ENCODE measurements around the gene TAPBPL. TPM values are rescaled to one million over a fixed set of nuclear protein-coding genes. Genes with fewer than 3 reads are reported as not detected.
"Not testable (repeated sequence)": the region's sequence is repeated elsewhere in the genome, so short reads cannot be mapped to it uniquely, and the experiment has no call there.

The TAPBPL gene, protein sequence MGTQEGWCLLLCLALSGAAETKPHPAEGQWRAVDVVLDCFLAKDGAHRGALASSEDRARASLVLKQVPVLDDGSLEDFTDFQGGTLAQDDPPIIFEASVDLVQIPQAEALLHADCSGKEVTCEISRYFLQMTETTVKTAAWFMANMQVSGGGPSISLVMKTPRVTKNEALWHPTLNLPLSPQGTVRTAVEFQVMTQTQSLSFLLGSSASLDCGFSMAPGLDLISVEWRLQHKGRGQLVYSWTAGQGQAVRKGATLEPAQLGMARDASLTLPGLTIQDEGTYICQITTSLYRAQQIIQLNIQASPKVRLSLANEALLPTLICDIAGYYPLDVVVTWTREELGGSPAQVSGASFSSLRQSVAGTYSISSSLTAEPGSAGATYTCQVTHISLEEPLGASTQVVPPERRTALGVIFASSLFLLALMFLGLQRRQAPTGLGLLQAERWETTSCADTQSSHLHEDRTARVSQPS
- 23.5 TPM for total RNA-seq

DNA sequence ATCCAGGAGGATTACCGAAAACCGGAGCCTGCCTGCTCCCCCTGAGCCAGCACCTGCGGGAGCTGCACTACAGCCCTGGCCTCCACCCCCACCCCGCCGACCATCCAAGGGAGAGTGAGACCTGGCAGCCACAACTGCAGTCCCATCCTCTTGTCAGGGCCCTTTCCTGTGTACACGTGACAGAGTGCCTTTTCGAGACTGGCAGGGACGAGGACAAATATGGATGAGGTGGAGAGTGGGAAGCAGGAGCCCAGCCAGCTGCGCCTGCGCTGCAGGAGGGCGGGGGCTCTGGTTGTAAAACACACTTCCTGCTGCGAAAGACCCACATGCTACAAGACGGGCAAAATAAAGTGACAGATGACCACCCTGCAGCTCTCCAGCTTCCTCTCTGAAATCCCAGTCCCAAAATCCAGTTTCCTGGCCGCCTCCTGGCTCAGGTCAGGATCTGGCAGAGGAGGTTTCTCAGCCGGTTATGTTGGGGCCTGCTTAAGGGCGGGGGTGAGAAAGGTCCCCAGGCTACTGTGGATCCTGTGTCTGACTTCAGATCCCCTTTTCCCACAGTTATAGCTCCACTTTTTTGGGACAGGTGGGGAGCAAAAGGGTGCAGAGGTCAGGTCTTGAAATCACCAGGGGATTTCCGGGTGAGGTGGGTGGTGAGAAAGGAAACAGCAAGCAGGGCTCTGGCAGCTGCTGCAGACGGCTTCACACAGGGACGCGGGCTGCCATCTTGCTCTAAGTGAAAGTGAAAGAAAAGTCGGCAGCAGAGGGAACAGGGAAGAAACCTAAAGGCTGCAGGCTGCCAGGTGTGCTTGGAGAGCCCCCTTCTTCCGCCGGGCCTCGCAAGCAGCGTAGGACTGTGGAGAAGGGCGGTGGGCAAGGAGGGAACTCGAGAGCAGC, at the start of gene TAPBPL:
Gene TAPBPL, plus strand, starts transcription at position 695 of the 897 bp plus-strand sequence. CDS start 207 bp downstream, outside the sequence.
- DNase-seq (ENCODE audit: low spot score) (peak; percentile 90), ATAC-seq (peak; percentile 96)
- intact Hi-C loops (cut with DNase I) = no loop called here

DNA sequence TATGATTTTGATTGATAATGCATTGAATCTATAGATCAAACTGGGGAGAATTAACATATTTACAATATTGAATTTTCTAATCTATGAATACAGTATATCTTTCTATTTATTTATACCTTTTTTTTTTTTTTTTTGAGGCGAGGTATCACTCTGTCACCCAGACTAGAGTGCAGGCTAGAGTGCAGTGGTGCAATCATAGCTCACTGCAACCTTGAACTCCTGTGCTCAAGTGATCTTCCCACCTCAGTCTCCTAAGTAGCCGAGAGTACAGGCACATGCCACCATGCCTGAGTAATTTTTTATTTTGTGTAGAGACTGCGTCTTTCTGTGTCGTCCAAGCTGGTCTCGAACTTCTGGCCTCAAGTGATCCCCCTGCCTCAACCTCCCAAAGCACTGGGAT, 47.5 kb upstream of the TAPBPL start:
- intact Hi-C loops (cut with DNase I) = no loop called here
- ATAC-seq (no peak), DNase-seq (ENCODE audit: low spot score) (no peak)

DNA sequence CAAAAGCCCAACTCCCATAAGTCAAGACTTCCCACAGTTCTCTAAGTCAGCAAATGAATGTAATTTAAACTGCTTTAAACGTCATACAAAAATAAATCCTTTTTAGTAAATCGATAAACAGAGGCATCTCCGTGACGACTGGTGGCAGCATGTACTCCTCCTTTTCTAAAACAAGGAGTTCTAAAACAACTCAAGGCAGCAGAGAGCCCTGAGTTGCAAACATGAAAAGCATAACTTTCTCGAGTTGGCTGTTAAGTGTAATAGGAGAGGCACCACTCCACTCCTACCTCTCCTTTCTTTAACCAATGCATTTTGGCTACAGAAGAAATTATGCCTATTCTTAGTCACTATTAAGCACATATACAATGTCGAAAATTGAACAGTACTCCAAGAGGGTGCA, 45.9 kb upstream of the TAPBPL start:
- DNase-seq (ENCODE audit: low spot score) = no peak
- no peak for ATAC-seq
- intact Hi-C loops (cut with DNase I) = no loop called here

DNA sequence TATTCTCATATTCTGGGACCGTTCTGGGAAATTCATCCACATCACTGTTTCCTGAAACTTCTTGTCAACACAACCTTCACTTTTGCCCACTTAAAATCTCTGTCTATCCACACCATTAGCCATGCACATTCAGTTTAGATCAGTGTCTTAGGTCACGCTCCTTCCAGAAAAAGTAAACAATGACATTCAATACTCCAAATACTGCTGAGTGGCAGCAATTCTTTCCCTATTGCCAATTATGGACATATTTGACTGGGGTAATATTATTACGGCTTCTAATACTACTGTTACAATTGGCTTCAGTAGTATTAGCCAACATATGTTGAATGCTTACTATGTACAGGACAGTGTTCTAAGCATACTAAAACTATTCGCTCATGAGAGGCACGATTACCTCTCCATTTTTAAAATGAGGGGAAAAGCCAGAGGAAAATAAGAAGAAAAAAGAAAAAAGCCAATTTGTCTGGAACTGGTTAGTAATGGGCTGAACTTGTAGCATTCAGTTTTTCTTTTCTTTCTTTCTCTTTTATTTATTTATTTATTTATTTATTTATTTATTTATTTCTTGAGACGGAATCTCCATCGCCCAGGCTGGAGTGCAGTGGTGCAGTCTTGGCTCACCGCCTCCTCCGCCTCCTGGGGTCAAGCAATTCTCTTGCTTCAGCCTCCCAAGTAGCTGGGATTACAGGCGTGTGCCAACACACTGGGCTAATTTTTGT, 44.4 kb upstream of the TAPBPL start:
- intact Hi-C loops (cut with DNase I) = no loop called here
- DNase-seq (ENCODE audit: low spot score) (no peak), ATAC-seq (no peak)

DNA sequence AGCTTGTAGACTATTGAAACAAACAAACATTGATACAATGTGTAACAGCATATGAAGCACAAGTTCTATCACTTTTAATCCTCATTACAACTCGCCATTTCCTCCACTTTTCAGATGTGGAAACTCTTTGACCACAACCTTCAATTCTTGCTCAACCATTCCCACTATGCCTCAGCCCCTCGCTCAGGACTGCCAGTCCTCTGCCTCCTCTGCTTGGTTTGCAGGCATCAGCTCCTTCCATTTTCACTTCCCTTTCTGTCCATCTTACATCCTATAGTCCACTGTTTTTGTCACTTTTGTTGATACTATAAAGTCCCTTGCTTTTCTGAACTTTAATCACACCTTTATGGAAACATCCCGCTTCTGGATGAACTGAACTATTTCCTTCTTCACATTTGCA, 35.2 kb upstream of the TAPBPL start:
- ATAC-seq (peak; percentile 77), DNase-seq (ENCODE audit: low spot score) (no peak)
- intact Hi-C loops (cut with DNase I) = no loop called here

DNA sequence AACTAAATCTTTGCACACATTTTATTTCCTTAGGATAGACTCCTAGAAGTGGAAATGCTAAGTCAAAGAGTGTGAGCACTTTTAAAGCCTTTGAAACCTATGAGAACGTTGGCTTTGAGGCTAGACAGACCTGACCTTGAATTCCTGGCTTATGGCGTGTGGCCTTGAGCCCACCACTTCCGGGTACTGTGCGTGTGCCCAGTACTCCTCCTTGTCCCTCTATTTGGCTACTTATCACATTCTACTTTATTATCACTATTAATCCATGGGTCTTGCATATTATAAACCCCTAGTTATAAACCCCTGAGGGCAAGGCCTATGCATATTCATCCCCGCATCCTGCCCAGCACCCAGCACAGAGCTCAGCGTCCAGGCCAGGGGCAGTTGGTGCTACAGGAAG, 33.0 kb upstream of the TAPBPL start:
- no peak for DNase-seq (ENCODE audit: low spot score)

DNA sequence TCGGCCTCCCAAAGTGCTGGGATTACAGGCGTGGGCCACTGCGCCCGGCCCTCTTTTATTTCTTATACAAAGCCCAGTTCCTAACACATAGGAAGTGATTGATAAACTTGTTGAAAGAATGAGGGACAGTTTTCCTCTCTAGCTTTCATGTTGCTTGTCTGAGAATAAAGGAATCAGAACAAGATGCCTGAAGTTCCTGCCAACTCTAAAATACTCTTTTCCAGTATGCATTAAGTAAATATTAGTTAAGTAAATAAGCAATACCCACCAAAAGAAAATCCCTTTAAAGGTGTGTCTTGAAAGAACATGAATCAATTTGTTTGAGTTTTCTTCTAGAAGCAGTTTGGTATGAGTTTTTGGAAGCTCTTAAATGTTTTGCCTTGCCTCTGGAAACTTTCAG, 31.5 kb upstream of the TAPBPL start:
- no peak for ATAC-seq
- intact Hi-C loops (cut with DNase I) = loop anchor here (5.0 to 10.0 kb wide), 2 partner anchors 42 to 124 kb away; no protein-coding TSS in a partner anchor
- DNase-seq (ENCODE audit: low spot score) = no peak

More for the DNA sequence above, 33.0 kb upstream of the TAPBPL start:
- intact Hi-C loops (cut with DNase I) = no loop called here
- no peak for ATAC-seq

DNA sequence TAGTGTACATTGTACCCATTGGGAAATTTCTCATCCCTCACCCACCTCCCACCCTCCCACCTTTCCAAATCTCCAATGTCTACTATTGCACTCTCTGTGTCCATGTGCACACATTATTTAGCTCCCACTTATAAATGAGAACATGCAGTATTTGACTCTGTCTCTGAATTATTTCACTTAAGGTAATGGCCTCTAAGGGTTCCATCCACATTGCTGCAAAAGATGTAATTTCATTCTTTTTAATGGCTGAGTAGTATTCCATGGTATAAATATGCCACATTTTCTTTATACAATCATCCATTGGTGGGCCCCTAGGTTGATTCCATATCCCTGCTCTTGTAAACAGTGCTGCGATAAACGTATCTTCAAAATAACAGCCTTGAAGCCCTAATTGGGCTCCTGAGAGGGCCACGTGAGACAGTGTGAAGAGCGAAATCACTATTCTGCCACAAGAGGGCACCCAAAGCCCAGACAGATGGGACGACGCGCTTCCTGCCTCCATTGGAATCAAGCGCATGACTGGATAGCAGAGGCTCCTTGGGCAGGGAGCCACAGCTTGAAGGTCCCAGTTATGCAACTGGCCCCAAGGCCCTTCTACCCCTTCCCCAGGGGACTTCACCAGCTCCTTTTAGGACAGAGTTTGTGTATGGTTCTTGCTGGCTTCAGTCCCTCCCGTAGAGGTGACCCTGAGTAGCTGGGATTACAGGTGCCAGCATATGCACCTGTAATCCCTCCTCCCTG, 28.4 kb upstream of the TAPBPL start:
- DNase-seq (ENCODE audit: low spot score) (peak; percentile 89), ATAC-seq (peak; percentile 95)
- intact Hi-C loops (cut with DNase I) = loop anchor here (5.0 to 10.0 kb wide), 2 partner anchors 39 to 121 kb away; no protein-coding TSS in a partner anchor

DNA sequence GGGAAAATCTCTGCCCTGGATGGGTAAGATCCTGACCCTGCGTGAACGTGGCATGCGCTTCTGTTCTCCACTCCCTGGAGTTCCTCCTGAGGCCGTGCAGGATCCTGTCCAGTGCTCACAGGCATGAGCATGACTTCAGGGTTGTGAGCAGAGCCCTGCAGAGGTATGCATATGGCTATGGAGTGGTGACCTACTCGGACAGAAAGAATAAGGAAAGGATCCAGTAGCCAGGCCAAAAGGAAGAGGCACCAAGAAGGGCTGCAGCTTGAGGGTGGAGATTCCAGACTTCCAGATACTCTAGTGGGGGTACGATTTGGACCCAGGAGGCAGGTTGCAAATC, 27.9 kb upstream of the TAPBPL start:
- ATAC-seq (peak; percentile 35), DNase-seq (ENCODE audit: low spot score) (no peak)
- intact Hi-C loops (cut with DNase I) = loop anchor here (5.0 to 10.0 kb wide), 2 partner anchors 38 to 121 kb away; no protein-coding TSS in a partner anchor

DNA sequence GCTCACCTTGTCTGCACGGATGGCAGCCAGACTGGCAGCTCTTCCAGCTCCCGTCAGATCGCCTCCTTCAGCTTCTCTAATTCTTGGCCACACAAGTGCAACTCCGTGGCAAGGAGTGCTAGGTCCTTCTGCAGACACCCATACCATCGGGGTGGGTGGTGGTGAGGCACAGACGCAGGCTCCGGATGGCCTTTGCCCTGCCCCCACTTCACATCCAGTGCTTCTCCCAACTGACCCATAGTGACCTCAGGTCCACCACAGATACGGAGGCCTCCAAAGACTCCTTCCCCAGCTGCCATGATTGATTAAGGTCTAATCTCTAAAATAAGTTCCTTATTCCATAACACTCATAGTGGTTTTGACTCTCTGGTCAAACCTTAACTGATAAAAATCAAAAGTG, 27.0 kb upstream of the TAPBPL start:
- no peak for ATAC-seq
- intact Hi-C loops (cut with DNase I) = loop anchor here (5.0 to 10.0 kb wide), 2 partner anchors 37 to 120 kb away; no protein-coding TSS in a partner anchor
- DNase-seq (ENCODE audit: low spot score) = no peak

DNA sequence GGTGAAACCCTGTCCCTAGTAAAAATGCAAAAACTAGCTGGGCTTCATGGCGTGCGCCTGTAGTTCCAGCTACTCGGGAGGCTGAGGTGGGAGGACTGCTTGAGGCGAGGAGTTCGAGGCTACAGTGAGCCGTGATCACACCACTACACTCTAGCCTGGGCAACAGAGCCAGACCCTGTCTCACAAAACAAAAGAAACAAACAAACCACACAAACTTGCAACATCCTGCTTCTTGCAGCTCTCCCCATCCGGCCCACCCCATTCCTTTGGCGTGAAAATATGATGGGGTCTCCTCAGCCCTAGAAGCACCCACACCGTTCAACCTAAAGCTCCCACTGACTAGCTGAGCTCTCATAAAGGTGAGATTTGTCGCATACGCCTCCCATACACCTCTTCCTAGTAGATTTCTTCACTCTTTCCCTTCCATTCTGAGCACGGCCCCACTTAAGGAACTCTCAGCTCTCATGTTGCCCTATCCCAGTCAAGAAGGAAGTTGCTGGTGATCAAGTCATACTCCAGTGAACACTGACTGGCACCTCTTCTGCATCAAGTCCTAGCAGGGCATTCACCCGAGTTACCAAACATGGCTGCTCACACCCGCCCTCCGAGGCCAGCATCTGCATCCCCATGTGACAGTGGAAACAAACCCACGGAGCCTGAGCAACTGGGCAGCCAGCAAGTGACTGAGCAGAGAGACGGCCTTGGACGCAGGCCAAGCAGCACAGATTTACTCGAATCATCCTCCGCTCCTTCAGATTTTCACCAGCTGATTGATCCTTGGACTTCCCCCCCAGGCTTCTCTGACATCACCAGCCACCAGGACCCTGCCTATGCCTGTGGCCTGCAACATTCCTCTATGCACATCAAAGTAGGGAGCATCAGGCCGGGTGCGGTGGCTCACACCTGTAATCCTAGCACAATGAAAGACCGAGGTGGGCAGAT, 26.0 kb upstream of the TAPBPL start:
- intact Hi-C loops (cut with DNase I) = loop anchor here (10.0 kb wide), 1 partner anchor 119 kb away; no protein-coding TSS in a partner anchor
- DNase-seq (ENCODE audit: low spot score) (peak; percentile 60), ATAC-seq (no peak)

DNA sequence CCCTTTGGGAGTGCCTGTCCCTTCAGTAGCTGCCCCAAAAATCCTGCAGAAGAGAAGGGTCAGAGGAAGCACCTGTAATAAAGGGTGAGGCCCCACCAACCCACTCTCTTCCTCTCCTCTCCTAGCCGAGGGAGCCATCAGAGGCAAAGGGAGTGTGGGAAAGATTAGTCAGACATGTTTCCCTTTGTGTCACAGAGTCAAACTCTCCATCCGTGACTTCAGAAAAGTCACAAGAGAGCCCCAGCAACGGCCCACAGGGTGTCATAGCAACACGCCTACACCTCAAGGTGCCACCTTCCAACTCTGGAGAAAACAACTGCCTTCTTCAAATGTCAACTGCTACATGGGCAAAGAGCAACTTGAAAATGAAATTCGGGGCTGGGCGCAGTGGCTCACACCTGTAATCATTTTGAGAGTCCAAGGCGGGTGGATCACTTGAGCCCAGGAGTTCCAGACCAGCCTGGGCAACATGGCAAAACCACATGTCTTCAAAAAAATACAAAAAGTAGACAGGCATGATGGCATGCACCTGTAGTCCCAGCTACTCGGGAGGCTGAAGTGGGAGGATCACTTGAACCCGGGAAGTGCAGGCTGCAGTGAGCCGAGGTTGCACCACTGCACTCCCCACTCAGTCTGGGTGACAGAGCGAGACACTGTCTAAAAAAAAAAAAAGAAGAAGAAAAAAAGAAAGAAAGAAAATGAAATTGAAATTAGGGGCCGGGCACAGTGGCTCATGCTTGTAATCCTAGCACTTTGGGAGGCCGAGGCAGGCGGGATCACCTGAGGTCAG, 24.8 kb upstream of the TAPBPL start:
- ATAC-seq (no peak), DNase-seq (ENCODE audit: low spot score) (peak; percentile 42)
- intact Hi-C loops (cut with DNase I) = loop anchor here (10.0 kb wide), 1 partner anchor 118 kb away; no protein-coding TSS in a partner anchor

DNA sequence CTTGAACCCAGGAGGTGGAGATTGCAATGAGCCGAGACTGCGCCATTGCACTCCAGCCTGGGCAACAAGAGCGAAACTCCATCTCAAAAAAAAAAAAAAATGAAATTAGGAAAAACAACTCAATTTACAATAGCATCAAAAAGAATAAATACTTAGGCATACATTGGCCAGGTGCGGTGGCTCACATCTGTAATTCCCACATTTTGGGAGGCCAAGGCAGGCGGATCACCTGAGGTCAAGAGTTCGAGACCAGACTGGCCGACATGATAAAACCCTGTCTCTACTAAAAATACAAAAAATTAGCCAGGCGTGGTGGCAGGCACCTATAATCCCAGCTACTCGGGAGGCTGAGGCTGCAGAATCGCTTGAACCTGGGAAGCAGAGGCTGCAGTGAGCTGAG, 24.0 kb upstream of the TAPBPL start:
- intact Hi-C loops (cut with DNase I) = loop anchor here (10.0 kb wide), 1 partner anchor 117 kb away; no protein-coding TSS in a partner anchor

DNA sequence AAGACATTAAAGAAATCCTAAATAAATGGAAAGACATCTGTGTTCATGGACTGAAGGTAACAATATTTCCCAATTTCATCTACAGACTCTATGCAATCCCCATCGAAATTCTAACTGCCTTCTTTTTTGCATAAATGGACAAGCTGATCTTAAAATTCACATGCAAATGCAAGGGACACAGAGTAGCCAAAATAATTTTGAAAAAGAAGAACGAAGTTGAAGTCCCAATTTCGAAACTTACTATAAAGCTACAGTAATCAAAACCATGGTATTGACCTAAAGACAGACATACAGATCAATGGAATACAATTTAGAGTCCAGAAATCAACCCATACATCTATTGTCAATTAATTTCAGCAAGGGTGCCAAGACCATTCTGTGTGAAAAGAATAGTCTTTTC, 23.5 kb upstream of the TAPBPL start:
- intact Hi-C loops (cut with DNase I) = loop anchor here (10.0 kb wide), 1 partner anchor 116 kb away; no protein-coding TSS in a partner anchor
- no peak for ATAC-seq
- DNase-seq (ENCODE audit: low spot score) = no peak

More for the DNA sequence above, 24.0 kb upstream of the TAPBPL start:
- peak; percentile 27 for DNase-seq (ENCODE audit: low spot score)
- not testable (repeated sequence) for ATAC-seq

DNA sequence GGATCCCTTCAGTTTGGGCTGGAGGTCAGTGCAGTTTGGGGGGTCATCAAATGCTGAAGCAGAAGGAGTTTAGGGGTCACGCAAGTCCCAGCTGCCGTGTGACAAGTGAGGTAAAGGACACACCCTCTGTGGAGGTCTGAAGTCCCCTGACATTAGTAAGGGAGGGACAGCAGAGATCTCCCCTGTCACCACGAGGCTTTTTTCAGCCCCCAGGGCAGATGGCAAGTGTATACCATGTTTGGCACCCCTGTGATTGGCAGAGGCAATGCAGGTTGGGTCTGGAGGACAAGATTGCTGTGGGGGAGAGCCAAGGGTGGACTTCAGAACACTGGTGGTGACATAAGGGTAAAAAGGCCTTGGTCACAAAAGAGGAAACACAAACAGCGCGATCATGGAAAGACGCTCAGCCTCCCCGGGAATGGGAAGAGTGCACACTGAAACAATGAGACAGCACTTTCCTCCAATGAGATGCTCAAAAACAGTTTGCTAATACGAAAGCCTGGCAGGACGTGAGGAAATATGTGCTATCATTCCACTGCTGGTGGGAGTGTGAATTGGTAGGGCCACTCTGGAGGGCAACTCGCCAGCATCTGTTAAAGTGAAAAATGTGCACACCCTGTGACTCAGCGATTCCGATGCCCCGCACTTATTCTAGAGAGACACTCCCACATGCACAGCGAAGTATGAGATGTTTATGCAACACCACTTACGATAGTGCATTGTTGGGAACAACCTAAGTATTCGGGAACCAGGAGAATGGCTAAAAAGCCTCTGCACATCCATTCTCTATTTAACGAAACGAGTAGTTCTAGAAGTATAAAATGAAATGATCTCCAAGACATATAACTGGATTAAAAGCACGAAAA, 21.5 kb upstream of the TAPBPL start:
- ATAC-seq = peak; percentile 92
- intact Hi-C loops (cut with DNase I) = no loop called here
- DNase-seq (ENCODE audit: low spot score) = peak; percentile 88

Data from sciatic nerve (tissue), 2 donors.